ENCODE results near the gene SCO2. TPM values are rescaled to one million over a fixed set of nuclear protein-coding genes. Genes with fewer than 3 reads are reported as not detected.

Gene SCO2
- total and polyA plus RNA-seq, 2 of the 13 experiments (the other 11 are each of a cell fraction or from before 2014, with no cell fraction given): 0.32 to 3.7 TPM

DNA sequence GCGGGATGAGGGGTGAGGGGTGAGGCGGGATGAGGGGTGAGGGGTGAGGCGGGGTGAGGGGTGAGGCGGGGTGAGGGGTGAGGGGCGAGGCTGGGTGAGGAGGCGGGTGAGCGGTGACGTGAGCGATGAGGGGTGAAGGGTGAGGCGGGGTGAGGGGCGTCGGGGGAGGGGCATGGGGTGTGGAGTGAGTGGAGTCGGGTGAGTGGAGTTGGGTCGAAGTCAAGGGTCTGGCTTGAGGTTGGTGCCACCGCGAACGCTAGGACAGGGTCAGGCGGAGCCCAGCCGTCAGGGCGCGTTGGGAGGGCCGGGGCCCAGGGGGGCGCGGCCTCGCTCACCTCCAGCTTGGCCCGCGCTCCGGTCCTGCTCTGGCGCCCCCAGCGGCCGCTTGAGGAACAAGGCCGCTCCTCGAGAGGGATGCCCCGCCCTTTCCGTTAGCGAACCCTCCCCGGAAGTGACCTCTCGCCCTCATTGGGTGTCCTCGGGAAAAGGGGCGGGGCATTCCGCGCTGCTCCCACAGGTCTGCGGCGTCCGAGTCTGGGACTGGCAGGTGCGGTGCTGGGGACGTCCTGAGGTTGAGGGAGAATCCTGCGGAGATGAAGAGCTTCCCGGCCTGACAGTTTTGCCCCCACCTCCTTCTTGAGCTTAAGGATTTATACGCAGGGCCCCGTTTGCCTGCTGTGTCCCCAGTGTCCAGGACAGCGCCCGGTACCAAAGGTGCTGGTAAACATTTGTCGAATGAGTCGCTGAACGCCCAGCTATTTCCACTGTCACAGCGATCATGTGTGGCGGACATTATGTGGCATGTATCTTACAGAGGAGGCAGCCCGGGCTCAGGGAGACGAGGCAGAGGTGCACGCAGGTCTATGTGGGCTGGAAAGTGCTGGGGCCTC is 37.4 kb upstream of the SCO2 start, which contains the start of gene SYCE3 (continued):
- no peak for TF ChIP-seq ZNF253 (CRISPR knock-in tag; IDR thresholded peaks at IDR 0.05; ENCODE audit: borderline replicate concordance)
- TF ChIP-seq, protein P1, sequence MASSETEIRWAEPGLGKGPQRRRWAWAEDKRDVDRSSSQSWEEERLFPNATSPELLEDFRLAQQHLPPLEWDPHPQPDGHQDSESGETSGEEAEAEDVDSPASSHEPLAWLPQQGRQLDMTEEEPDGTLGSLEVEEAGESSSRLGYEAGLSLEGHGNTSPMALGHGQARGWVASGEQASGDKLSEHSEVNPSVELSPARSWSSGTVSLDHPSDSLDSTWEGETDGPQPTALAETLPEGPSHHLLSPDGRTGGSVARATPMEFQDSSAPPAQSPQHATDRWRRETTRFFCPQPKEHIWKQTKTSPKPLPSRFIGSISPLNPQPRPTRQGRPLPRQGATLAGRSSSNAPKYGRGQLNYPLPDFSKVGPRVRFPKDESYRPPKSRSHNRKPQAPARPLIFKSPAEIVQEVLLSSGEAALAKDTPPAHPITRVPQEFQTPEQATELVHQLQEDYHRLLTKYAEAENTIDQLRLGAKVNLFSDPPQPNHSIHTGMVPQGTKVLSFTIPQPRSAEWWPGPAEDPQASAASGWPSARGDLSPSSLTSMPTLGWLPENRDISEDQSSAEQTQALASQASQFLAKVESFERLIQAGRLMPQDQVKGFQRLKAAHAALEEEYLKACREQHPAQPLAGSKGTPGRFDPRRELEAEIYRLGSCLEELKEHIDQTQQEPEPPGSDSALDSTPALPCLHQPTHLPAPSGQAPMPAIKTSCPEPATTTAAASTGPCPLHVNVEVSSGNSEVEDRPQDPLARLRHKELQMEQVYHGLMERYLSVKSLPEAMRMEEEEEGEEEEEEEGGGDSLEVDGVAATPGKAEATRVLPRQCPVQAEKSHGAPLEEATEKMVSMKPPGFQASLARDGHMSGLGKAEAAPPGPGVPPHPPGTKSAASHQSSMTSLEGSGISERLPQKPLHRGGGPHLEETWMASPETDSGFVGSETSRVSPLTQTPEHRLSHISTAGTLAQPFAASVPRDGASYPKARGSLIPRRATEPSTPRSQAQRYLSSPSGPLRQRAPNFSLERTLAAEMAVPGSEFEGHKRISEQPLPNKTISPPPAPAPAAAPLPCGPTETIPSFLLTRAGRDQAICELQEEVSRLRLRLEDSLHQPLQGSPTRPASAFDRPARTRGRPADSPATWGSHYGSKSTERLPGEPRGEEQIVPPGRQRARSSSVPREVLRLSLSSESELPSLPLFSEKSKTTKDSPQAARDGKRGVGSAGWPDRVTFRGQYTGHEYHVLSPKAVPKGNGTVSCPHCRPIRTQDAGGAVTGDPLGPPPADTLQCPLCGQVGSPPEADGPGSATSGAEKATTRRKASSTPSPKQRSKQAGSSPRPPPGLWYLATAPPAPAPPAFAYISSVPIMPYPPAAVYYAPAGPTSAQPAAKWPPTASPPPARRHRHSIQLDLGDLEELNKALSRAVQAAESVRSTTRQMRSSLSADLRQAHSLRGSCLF (CRISPR knock-in tag; IDR thresholded peaks at IDR 0.05; ENCODE audit: borderline replicate concordance): no peak
- TF ChIP-seq ZNF777 (CRISPR knock-in tag; IDR thresholded peaks at IDR 0.05): peak; percentile 63
- no peak for TF ChIP-seq ZNF629 (CRISPR knock-in tag; conservative IDR thresholded peaks at IDR 0.05)
- TF ChIP-seq, protein P2, sequence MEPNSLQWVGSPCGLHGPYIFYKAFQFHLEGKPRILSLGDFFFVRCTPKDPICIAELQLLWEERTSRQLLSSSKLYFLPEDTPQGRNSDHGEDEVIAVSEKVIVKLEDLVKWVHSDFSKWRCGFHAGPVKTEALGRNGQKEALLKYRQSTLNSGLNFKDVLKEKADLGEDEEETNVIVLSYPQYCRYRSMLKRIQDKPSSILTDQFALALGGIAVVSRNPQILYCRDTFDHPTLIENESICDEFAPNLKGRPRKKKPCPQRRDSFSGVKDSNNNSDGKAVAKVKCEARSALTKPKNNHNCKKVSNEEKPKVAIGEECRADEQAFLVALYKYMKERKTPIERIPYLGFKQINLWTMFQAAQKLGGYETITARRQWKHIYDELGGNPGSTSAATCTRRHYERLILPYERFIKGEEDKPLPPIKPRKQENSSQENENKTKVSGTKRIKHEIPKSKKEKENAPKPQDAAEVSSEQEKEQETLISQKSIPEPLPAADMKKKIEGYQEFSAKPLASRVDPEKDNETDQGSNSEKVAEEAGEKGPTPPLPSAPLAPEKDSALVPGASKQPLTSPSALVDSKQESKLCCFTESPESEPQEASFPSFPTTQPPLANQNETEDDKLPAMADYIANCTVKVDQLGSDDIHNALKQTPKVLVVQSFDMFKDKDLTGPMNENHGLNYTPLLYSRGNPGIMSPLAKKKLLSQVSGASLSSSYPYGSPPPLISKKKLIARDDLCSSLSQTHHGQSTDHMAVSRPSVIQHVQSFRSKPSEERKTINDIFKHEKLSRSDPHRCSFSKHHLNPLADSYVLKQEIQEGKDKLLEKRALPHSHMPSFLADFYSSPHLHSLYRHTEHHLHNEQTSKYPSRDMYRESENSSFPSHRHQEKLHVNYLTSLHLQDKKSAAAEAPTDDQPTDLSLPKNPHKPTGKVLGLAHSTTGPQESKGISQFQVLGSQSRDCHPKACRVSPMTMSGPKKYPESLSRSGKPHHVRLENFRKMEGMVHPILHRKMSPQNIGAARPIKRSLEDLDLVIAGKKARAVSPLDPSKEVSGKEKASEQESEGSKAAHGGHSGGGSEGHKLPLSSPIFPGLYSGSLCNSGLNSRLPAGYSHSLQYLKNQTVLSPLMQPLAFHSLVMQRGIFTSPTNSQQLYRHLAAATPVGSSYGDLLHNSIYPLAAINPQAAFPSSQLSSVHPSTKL (CRISPR knock-in tag; IDR thresholded peaks at IDR 0.05): no peak
- peak; percentile 53; the same call in 1 of the 2 replicates for TF ChIP-seq KLF12 (CRISPR knock-in tag; IDR thresholded peaks at IDR 0.05; ENCODE audit: borderline replicate concordance)
- TF ChIP-seq CCDC6 (CRISPR knock-in tag; IDR thresholded peaks at IDR 0.05): no peak
- TF ChIP-seq, protein P3, sequence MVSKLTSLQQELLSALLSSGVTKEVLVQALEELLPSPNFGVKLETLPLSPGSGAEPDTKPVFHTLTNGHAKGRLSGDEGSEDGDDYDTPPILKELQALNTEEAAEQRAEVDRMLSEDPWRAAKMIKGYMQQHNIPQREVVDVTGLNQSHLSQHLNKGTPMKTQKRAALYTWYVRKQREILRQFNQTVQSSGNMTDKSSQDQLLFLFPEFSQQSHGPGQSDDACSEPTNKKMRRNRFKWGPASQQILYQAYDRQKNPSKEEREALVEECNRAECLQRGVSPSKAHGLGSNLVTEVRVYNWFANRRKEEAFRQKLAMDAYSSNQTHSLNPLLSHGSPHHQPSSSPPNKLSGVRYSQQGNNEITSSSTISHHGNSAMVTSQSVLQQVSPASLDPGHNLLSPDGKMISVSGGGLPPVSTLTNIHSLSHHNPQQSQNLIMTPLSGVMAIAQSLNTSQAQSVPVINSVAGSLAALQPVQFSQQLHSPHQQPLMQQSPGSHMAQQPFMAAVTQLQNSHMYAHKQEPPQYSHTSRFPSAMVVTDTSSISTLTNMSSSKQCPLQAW (CRISPR knock-in tag; IDR thresholded peaks at IDR 0.05): peak; percentile 75
- no peak for TF ChIP-seq SIN3B (IDR thresholded peaks at IDR 0.05; ENCODE audit: low read length)
- TF ChIP-seq, protein P4, sequence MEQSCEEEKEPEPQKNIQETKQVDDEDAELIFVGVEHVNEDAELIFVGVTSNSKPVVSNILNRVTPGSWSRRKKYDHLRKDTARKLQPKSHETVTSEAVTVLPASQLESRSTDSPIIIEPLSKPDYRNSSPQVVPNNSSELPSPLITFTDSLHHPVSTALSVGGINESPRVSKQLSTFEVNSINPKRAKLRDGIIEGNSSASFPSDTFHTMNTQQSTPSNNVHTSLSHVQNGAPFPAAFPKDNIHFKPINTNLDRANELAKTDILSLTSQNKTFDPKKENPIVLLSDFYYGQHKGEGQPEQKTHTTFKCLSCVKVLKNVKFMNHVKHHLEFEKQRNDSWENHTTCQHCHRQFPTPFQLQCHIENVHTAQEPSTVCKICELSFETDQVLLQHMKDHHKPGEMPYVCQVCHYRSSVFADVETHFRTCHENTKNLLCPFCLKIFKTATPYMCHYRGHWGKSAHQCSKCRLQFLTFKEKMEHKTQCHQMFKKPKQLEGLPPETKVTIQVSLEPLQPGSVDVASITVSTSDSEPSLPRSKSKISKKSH (CRISPR knock-in tag; IDR thresholded peaks at IDR 0.05; ENCODE audit: borderline replicate concordance): no peak
- TF ChIP-seq ZNF776 (CRISPR knock-in tag; IDR thresholded peaks at IDR 0.05): no peak
- TF ChIP-seq HDAC2 (CRISPR knock-in tag; IDR thresholded peaks at IDR 0.05): peak; percentile 63; the same call in 1 of the 2 replicates
- no peak for TF ChIP-seq ZNF790 (CRISPR knock-in tag; IDR thresholded peaks at IDR 0.05; ENCODE audit: borderline replicate concordance)
- no peak for TF ChIP-seq EHMT2 (IDR thresholded peaks at IDR 0.05; ENCODE audit: borderline replicate concordance, low read depth, low read length)
- peak; percentile 70; the same call in 1 of the 2 replicates for TF ChIP-seq ZNF772 (CRISPR knock-in tag; IDR thresholded peaks at IDR 0.05)
- TF ChIP-seq FOXK2 (IDR thresholded peaks at IDR 0.05): no peak
- TF ChIP-seq PAWR (CRISPR knock-in tag; IDR thresholded peaks at IDR 0.05; ENCODE audit: borderline replicate concordance): no peak

Measured in HepG2 (cell line).